ENCODE results near the gene TMOD1.
"Not testable (repeated sequence)": the region's sequence is repeated elsewhere in the genome, so short reads cannot be mapped to it uniquely, and the experiment has no call there.

The TMOD1 gene

DNA sequence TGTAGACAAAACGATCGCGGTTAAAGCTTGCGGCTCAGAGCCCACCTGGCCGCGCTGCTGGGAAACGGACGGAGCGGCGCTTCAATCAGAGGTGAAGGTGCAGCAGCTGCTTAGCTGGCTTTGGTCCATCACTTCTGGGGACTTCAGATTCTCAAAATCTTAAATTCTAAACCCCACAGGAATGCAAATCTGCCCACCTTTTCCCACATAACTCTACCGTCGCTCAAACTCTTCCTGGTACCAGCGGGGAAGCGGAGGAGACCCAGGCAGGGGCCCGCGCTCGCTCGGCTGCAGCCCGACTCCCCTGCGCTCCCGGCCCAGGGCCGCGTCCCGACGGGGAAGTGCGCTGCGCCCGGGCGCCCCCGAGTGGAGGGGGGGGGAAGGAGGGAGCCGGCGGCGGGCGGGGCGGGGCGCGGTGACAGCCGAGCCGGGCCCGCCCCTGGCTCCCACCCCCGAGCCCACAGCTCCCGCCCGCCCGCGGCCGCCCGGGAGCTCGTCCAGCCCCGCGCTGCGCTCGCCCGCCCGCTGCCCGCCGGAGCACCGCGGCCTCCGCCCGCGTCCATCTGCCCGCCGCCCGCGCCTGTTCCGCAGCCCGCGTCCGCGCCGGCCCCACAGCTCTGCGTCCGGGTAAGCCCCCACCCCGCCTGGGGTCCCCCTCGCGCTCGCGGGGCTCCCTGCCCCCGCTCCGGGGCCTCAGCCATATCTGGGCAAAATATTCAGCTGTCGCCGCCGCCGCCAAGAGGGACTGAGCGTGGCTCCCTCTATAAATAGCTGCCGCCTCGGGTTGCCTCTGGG, at the start of gene TMOD1:
Gene TMOD1 (plus strand): TSS at position 490 of the 795 bp plus-strand sequence. CDS start 22,523 bp downstream, outside the sequence.
- peak in 1 of 2 experiments; percentile 55 for DNase-seq

- DNase-seq: not testable (repeated sequence)
Observed at GRCh38 chr9:97453573-97453972, 47.9 kb upstream of the TMOD1 start.

DNA sequence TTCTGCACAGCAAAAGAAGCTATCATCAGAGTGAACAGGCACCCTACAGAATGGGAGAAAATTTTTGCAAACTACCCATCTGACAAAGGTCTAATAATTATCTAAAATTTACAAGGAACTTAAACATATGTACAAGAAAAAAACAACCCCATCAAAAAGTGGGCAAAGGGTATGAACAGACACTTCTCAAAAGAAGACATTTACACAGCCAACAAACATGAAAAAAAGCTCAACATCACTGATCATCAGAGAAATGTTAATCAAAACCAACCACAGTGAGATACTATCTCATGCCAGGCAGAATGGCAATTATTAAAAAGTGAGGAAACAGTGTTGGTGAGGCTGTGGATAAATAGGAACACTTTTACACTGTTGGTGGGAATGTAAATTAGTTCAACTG, 44.6 kb upstream of the TMOD1 start:
- not testable (repeated sequence) for DNase-seq

- DNase-seq: no peak
Observed at GRCh38 chr9:97459326-97459725, 42.1 kb upstream of the TMOD1 start.

GRCh38 chr9:97462159-97462558, 39.3 kb upstream of the TMOD1 start:
- no peak for DNase-seq

DNA sequence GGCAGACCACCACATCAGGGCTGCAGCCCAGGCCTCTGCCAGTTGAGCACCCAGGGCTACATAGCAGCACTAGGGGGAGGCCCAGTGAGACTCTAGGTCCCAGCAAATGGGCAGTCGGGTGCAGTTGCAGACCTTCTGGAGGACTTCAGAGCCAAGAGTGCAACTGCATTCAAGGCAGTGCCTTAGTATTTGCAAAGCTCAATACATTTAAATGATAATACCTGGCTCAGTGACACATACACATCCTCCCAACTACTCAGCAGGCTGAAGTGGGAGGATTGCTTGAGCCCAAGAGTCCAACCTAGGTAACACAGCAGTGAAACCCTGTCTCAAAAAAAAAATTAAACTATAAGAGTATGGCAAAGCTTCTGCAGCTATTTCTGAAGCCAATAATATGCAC, 38.6 kb upstream of the TMOD1 start:
- no peak for DNase-seq

GRCh38 chr9:97468658-97469448, 32.6 kb upstream of the TMOD1 start:
- DNase-seq: peak; percentile 58 to 61

- DNase-seq: no peak
Observed at GRCh38 chr9:97470076-97470475, 31.4 kb upstream of the TMOD1 start.

DNA sequence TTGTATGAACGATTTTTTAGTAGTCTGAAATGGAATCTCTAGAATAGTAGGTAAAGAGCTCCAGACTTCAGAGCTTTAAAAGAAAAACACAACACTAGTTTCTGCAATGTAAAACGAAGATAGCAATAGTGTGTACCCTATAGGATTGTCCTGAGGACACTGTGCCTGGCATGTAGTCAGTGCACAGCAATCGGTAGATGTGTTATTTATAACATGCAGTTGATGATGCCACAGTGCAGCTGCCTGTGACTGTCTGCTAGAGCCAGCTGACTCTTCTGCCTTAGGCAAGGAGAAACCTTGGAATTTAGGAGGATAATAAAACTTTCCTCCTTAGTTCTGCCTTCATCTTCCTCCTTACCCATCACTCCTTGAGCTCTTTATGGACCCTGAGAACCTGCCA, 27.7 kb upstream of the TMOD1 start:
- DNase-seq: no peak

GRCh38 chr9:97474372-97474925, 27.0 kb upstream of the TMOD1 start:
- DNase-seq: no peak

- no peak for DNase-seq
Observed at GRCh38 chr9:97475059-97475458, 26.4 kb upstream of the TMOD1 start.

DNA sequence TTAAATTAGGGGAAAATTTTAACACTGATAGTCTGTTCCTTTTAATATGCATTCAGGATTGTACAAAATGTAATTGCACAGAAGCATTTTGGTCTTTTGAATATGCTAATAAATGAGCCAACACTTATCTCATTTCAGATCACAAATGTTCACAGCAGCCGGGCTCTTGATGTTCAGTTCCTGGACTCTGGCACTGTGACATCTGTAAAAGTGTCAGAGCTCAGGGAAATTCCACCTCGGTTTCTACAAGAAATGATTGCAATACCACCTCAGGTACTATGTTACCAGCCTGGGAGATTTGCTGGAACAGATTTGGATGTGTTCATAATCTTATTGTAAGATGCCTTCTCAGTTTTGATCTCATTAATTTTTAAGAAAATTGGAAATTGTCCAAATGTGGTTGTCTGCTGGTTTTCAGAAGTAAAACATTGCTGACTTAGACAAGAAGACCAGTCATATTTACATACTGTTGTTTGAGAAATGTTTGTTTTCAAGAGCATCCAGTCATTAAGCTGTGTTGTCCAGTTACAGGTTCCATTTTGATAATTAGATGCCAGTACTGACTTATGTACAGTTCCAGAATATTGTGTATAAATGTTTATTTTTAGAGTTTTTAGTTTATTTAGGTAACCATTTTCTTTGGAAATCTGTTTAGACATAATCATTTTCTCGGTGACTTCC, 23.0 kb upstream of the TMOD1 start:
- no peak for DNase-seq

DNA sequence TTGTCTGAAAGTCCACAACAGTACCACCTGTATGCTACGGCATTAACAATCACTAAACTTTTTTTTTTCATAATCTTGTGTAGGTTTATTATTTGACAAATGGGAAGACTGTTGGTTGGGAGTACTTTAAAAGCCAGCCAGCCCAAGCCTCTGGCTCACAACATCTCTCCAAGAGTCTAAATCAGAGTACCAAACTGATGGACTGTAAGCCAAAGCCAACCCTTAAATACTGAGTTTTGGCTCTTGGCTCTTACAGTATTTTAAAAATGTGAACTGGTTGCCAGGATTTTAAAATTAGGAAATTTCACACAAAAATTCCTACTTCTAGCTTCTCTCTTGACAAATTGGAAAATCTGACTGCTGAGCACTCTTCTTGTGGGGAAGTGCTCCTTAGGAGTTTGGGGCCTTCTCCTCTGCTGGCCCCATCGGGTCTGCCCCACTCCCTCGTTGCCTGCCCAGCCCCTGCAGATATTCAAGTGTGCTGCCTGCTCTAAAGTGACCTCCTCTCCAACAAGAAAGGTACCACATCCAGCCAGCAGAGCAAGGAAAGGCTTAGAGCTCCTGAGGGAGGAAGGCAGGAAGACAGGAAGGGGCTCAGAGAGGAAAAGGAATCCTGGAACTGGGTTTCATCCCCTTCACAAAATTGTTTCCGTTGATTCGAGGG, 21.8 kb upstream of the TMOD1 start:
- no peak for DNase-seq

GRCh38 chr9:97480174-97480573, 21.3 kb upstream of the TMOD1 start:
- DNase-seq: no peak

- no peak for DNase-seq
Observed at GRCh38 chr9:97480749-97481148, 20.7 kb upstream of the TMOD1 start.

GRCh38 chr9:97484134-97484533, 17.3 kb upstream of the TMOD1 start:
- DNase-seq: no peak

DNA sequence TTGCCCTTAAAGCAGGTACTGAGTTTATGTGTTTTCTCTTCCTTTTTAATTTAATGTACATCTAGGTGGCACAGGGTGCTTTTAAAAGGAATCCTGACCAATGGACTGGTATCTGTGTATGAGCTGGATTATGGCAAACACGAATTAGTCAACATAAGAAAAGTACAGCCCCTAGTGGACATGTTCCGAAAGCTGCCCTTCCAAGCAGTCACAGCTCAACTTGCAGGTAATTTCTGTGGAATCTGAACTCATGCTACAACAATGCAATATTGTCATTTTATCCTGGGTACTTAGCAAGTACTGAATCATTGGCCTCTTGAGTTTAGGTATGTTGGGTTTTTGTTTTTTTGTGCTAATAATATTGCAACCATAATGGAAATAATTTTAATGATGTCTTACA, 14.4 kb upstream of the TMOD1 start:
- DNase-seq: no peak

GRCh38 chr9:97487861-97488260, 13.6 kb upstream of the TMOD1 start:
- DNase-seq: no peak

GRCh38 chr9:97491216-97491999, 10.1 kb upstream of the TMOD1 start:
- no peak for DNase-seq

GRCh38 chr9:97497558-97498375, 3.7 kb upstream of the TMOD1 start:
- DNase-seq: not testable (repeated sequence)

GRCh38 chr9:97498846-97499245, 2.6 kb upstream of the TMOD1 start:
- not testable (repeated sequence) for DNase-seq
